ENCODE measurements around the gene RUVBL1.
A peak's percentile ranks its signal among the peaks of the same experiment; 100 is the strongest.

RUVBL1 gene

GRCh38 chr3:128054367-128054766 is 69.2 kb downstream of the RUVBL1 start:
- Histone ChIP-seq H3K27me3 (ENCODE audit: control insufficient read depth, insufficient read depth, low read length) (no peaks in the 10 kb centered on the region), H2AFZ (no peak overlapping the region), H3K36me3 (ENCODE audit: control insufficient read depth, insufficient read depth, low read length) (no peaks in the 10 kb centered on the region), H3K9ac (no peak overlapping the region), H3K4me2 (ENCODE audit: low read length) (peak overlapping the region; percentile 42), H3K79me2 (peaks cover 27% of the 10 kb centered on the region), H3K9me3 (ENCODE audit: control insufficient read depth, low read length) (no peaks in the 10 kb centered on the region), H3K27ac (peak overlapping the region; percentile 6), H3K4me3 (ENCODE audit: low read depth, low read length) (peak overlapping the region; percentile 24), H3K4me1 (peaks cover 14% of the 10 kb centered on the region)
- no peak for TF ChIP-seq CTCF (IDR thresholded peaks at IDR 0.05)

- peak overlapping the region; percentile 72 for H3K4me2 ChIP-seq (ENCODE audit: low read length)
- H3K79me2 ChIP-seq, result peaks cover 27% of the 10 kb centered on the region
- H3K4me1 ChIP-seq, result peaks cover 14% of the 10 kb centered on the region
- no peak overlapping the region for H3K27ac ChIP-seq
- H3K36me3 ChIP-seq (ENCODE audit: control insufficient read depth, insufficient read depth, low read length), result no peaks in the 10 kb centered on the region
- no peak overlapping the region for H3K9ac ChIP-seq
- TF ChIP-seq CTCF (IDR thresholded peaks at IDR 0.05), result no peak
- H3K9me3 ChIP-seq (ENCODE audit: control insufficient read depth, low read length), result no peaks in the 10 kb centered on the region
- H3K4me3 ChIP-seq (ENCODE audit: low read depth, low read length), result peak overlapping the region; percentile 92
- H3K27me3 ChIP-seq (ENCODE audit: control insufficient read depth, insufficient read depth, low read length), result no peaks in the 10 kb centered on the region
- no peak overlapping the region for H2AFZ ChIP-seq
Observed at GRCh38 chr3:128053614-128054013, 70.0 kb downstream of the RUVBL1 start.

GRCh38 chr3:128052595-128053351 is 70.8 kb downstream of the RUVBL1 start:
- peak overlapping the region; percentile 92 for H3K4me3 ChIP-seq (ENCODE audit: low read depth, low read length)
- no peaks in the 10 kb centered on the region for H3K9me3 ChIP-seq (ENCODE audit: control insufficient read depth, low read length)
- no peaks in the 10 kb centered on the region for H3K36me3 ChIP-seq (ENCODE audit: control insufficient read depth, insufficient read depth, low read length)
- H3K27ac ChIP-seq, result peak overlapping the region; percentile 82
- H3K79me2 ChIP-seq, result peaks cover 24% of the 10 kb centered on the region
- H2AFZ ChIP-seq, result peak overlapping the region; percentile 89
- H3K27me3 ChIP-seq (ENCODE audit: control insufficient read depth, insufficient read depth, low read length), result no peaks in the 10 kb centered on the region
- peak overlapping the region; percentile 72 for H3K4me2 ChIP-seq (ENCODE audit: low read length)
- H3K4me1 ChIP-seq, result peaks cover 14% of the 10 kb centered on the region
- no peak for TF ChIP-seq CTCF (IDR thresholded peaks at IDR 0.05)
- H3K9ac ChIP-seq, result peak overlapping the region; percentile 78

- no peak for TF ChIP-seq CTCF (IDR thresholded peaks at IDR 0.05)
Observed at GRCh38 chr3:128051837-128052594, 71.6 kb downstream of the RUVBL1 start, which contains the start of gene SEC61A1. TSS of gene SEC61A1 (plus strand) at chr3:128052437. CDS start at chr3:128052553, 116 bp downstream.

More at GRCh38 chr3:128051837-128052594, 71.6 kb downstream of the RUVBL1 start, which contains the start of gene SEC61A1:
- Histone ChIP-seq H2AFZ (peak within 1 kb of the TSS; percentile 99), H3K79me2 (peaks cover 21% of the 10 kb centered on the region), H3K9me3 (ENCODE audit: control insufficient read depth, low read length) (no peaks in the 10 kb centered on the region), H3K27ac (peak within 1 kb of the TSS; percentile 82), H3K4me3 (ENCODE audit: low read depth, low read length) (peak within 1 kb of the TSS; percentile 92), H3K9ac (peak within 1 kb of the TSS; percentile 78), H3K27me3 (ENCODE audit: control insufficient read depth, insufficient read depth, low read length) (no peaks in the 10 kb centered on the region), H3K4me2 (ENCODE audit: low read length) (peak within 1 kb of the TSS; percentile 82), H3K36me3 (ENCODE audit: control insufficient read depth, insufficient read depth, low read length) (no peaks in the 10 kb centered on the region), H3K4me1 (peaks cover 14% of the 10 kb centered on the region)

Data from parathyroid adenoma (tissue), 2 donors.